CD8-positive, alpha-beta memory T cell (primary cell): ENCODE measurements around the gene TMEM184A. TPM values are rescaled to one million over a fixed set of nuclear protein-coding genes. Genes with fewer than 3 reads are reported as not detected.

Experiments
- CTCF ChIA-PET: fragments of 350-600 bp; sonication (Branson Sonifier 250); formaldehyde crosslinking; loops from one replicate; lab custom pipeline; 2021; ENCODE audit warnings: antibody characterized with exemption; lab: Charles Lee
- POLR2A ChIA-PET: fragments of 350-600 bp; sonication (Branson Sonifier 250); formaldehyde crosslinking; loops from one replicate; lab custom pipeline; 2021; ENCODE audit warnings: antibody characterized with exemption; lab: Charles Lee
- DNase-seq, 5 donors: peaks; one replicate each; pipeline versions ENCODE4 v3.0.0 to v3.0.0-alpha.2; 2020 to 2022; ENCODE audit warnings: mixed read lengths in 1 of 5
- H3K27ac ChIP-seq: one replicate; pipeline ENCODE4 v1.7.0; 2013; ENCODE audit warnings: low read depth, mild to moderate bottlenecking, low read length, moderate library complexity
- H3K27me3 ChIP-seq: 2 replicates; pipeline ENCODE4 v1.7.0; 2013; ENCODE audit warnings: low read length, mild to moderate bottlenecking; ENCODE audit not compliant: insufficient read depth, poor library complexity, severe bottlenecking
- H3K36me3 ChIP-seq: 2 replicates; pipeline ENCODE4 v1.7.0; 2013; ENCODE audit warnings: mild to moderate bottlenecking, low read length, moderate library complexity; ENCODE audit not compliant: insufficient read depth
- H3K4me1 ChIP-seq: 2 replicates; pipeline ENCODE4 v1.7.0; 2013; ENCODE audit warnings: mild to moderate bottlenecking, low read length, moderate library complexity; ENCODE audit not compliant: insufficient read depth
- H3K4me3 ChIP-seq: 2 replicates; pipeline ENCODE4 v1.7.0; 2013; ENCODE audit warnings: mild to moderate bottlenecking, low read length
- H3K9me3 ChIP-seq: 2 replicates; pipeline ENCODE4 v1.7.0; 2013; ENCODE audit warnings: mild to moderate bottlenecking, low read length
- H3K27ac Mint-ChIP-seq, 8 donors: one replicate each; pipeline ENCODE4 v1.8.0; 2020 to 2021; ENCODE audit warnings: mixed read lengths in 8 of 8, mild to moderate bottlenecking in 6 of 8, inconsistent platforms in 3 of 8, moderate library complexity in 3 of 8
- H3K27me3 Mint-ChIP-seq, 2 donors: one replicate each; pipeline ENCODE4 v1.8.0; 2020 to 2021; ENCODE audit warnings: mixed read lengths in 2 of 2, mild to moderate bottlenecking in 1 of 2, moderate library complexity in 1 of 2
- H3K36me3 Mint-ChIP-seq, 3 donors: one replicate each; pipeline ENCODE4 v1.8.0; 2020 to 2021; ENCODE audit warnings: mixed read lengths in 3 of 3, inconsistent platforms in 1 of 3, mild to moderate bottlenecking in 1 of 3
- H3K4me1 Mint-ChIP-seq, 3 donors: one replicate each; pipeline ENCODE4 v1.8.0; 2020 to 2021; ENCODE audit warnings: mixed read lengths in 3 of 3, inconsistent platforms in 1 of 3, mild to moderate bottlenecking in 1 of 3
- H3K4me3 Mint-ChIP-seq, 7 donors: one replicate each; pipeline ENCODE4 v1.8.0; 2020 to 2021; ENCODE audit warnings: mixed read lengths in 7 of 7, mild to moderate bottlenecking in 6 of 7, moderate library complexity in 4 of 7, inconsistent platforms in 2 of 7
- H3K9me3 Mint-ChIP-seq, 5 donors: one replicate each; pipeline ENCODE4 v1.8.0; 2020 to 2022; ENCODE audit warnings: mixed read lengths in 5 of 5, mild to moderate bottlenecking in 3 of 5, moderate library complexity in 2 of 5, inconsistent platforms in 1 of 5
- polyA plus RNA-seq: library from polyadenylated mRNA; unstranded; fragments of 300-500 nt; fragmentation: Illumina TruSeq; gene quantifications from one replicate; pipeline ENCODE4 v1.2.3, GENCODE V29; 2021
- total RNA-seq, 2 experiments: library from RNA; stranded (reverse); gene quantifications; one replicate each; pipeline ENCODE4 v1.2.3, GENCODE V29; 2021

TMEM184A gene
- total and polyA plus RNA-seq, 3 experiments from 2014 or later = not detected

GRCh38 chr7:1535701-1536454, 20.1 kb downstream of the TMEM184A start:
- Mint-ChIP-seq H3K4me3 (peak overlapping the region in 1 of 7 donors; percentile 50), H3K36me3 (peaks cover 0 to 39% (median 0%) of the 10 kb centered on the region in 3 donors), H3K27ac (peak overlapping the region in 2 of 8 donors; percentile 36), H3K27me3 (no peaks in the 10 kb centered on the region), H3K4me1 (peaks cover 26 to 39% (median 27%) of the 10 kb centered on the region in 3 donors), H3K9me3 (no peaks in the 10 kb centered on the region)
- Histone ChIP-seq H3K4me1 (peaks cover 29% of the 10 kb centered on the region), H3K27ac (no peak overlapping the region), H3K36me3 (no peaks in the 10 kb centered on the region), H3K4me3 (no peak overlapping the region), H3K27me3 (no peaks in the 10 kb centered on the region), H3K9me3 (no peaks in the 10 kb centered on the region)
- POLR2A ChIA-PET = interaction anchor here (0.7 kb wide), 1 partner anchor 700 kb away, joined by 3 read pairs; no protein-coding TSS in a partner anchor
- DNase-seq = no peak
- CTCF ChIA-PET = no interaction called here

GRCh38 chr7:1535100-1535458, 20.9 kb downstream of the TMEM184A start:
- POLR2A ChIA-PET = interaction anchor here (0.7 kb wide), 1 partner anchor 701 kb away, joined by 3 read pairs; no protein-coding TSS in a partner anchor
- Mint-ChIP-seq H3K9me3 (no peaks in the 10 kb centered on the region), H3K27ac (peak overlapping the region in 1 of 8 donors; percentile 99), H3K27me3 (no peaks in the 10 kb centered on the region), H3K4me3 (no peak overlapping the region), H3K36me3 (peaks cover 0 to 33% (median 0%) of the 10 kb centered on the region in 3 donors), H3K4me1 (peaks cover 26 to 42% (median 27%) of the 10 kb centered on the region in 3 donors)
- Histone ChIP-seq H3K27ac (no peak overlapping the region), H3K27me3 (no peaks in the 10 kb centered on the region), H3K4me3 (no peak overlapping the region), H3K36me3 (no peaks in the 10 kb centered on the region), H3K4me1 (peaks cover 32% of the 10 kb centered on the region), H3K9me3 (no peaks in the 10 kb centered on the region)
- DNase-seq = no peak
- CTCF ChIA-PET = interaction anchor here (1.3 kb wide), 1 partner anchor 10 kb away, joined by 3 read pairs; no protein-coding TSS in a partner anchor

GRCh38 chr7:1534330-1535099, 21.5 kb downstream of the TMEM184A start:
- ChIA-PET CTCF (interaction anchor here (1.3 kb wide), 1 partner anchor 11 kb away, joined by 3 read pairs; no protein-coding TSS in a partner anchor), POLR2A (interaction anchor here (0.5 kb wide), 1 partner anchor 37 kb away, joined by 4 read pairs; no protein-coding TSS in a partner anchor)
- Histone ChIP-seq H3K27me3 (no peaks in the 10 kb centered on the region), H3K4me1 (peaks cover 35% of the 10 kb centered on the region), H3K4me3 (no peak overlapping the region), H3K36me3 (no peaks in the 10 kb centered on the region), H3K27ac (no peak overlapping the region), H3K9me3 (no peaks in the 10 kb centered on the region)
- Mint-ChIP-seq H3K36me3 (peaks cover 0 to 28% (median 0%) of the 10 kb centered on the region in 3 donors), H3K27me3 (no peaks in the 10 kb centered on the region), H3K9me3 (no peaks in the 10 kb centered on the region), H3K4me1 (peaks cover 26 to 44% (median 27%) of the 10 kb centered on the region in 3 donors), H3K4me3 (peak overlapping the region in 2 of 7 donors; percentile 30 to 75), H3K27ac (peak overlapping the region in 5 of 8 donors; percentile 37 to 99 (median 78))
- DNase-seq = no peak

- no peaks in the 10 kb centered on the region for H3K9me3 Mint-ChIP-seq
- no peaks in the 10 kb centered on the region for H3K27me3 ChIP-seq
- DNase-seq = no peak
- no peaks in the 10 kb centered on the region for H3K9me3 ChIP-seq
- peaks cover 26 to 44% (median 27%) of the 10 kb centered on the region in 3 donors for H3K4me1 Mint-ChIP-seq
- H3K36me3 Mint-ChIP-seq = peaks cover 0 to 22% (median 0%) of the 10 kb centered on the region in 3 donors
- peak overlapping the region; percentile 25 to 93 (median 85) for H3K4me3 Mint-ChIP-seq
- H3K27ac ChIP-seq = no peak overlapping the region
- peak overlapping the region; percentile 4 to 99 (median 94) for H3K27ac Mint-ChIP-seq
- POLR2A ChIA-PET = interaction anchor here (0.5 kb wide), 1 partner anchor 38 kb away, joined by 4 read pairs; no protein-coding TSS in a partner anchor
- H3K4me3 ChIP-seq = no peak overlapping the region
- H3K36me3 ChIP-seq = no peaks in the 10 kb centered on the region
- no peaks in the 10 kb centered on the region for H3K27me3 Mint-ChIP-seq
- H3K4me1 ChIP-seq = peaks cover 35% of the 10 kb centered on the region
- CTCF ChIA-PET = interaction anchor here (1.3 kb wide), 1 partner anchor 11 kb away, joined by 3 read pairs; no protein-coding TSS in a partner anchor
Observed at GRCh38 chr7:1533547-1534329, 22.3 kb downstream of the TMEM184A start.

GRCh38 chr7:1533255-1533546, 22.8 kb downstream of the TMEM184A start:
- DNase-seq = no peak
- Histone ChIP-seq H3K4me1 (peaks cover 35% of the 10 kb centered on the region), H3K27me3 (no peaks in the 10 kb centered on the region), H3K4me3 (peak overlapping the region; percentile 75), H3K9me3 (no peaks in the 10 kb centered on the region), H3K36me3 (no peaks in the 10 kb centered on the region), H3K27ac (peak overlapping the region; percentile 75)
- Mint-ChIP-seq H3K4me1 (peaks cover 26 to 44% (median 27%) of the 10 kb centered on the region in 3 donors), H3K36me3 (peaks cover 0 to 22% (median 0%) of the 10 kb centered on the region in 3 donors), H3K4me3 (peak overlapping the region; percentile 27 to 93 (median 88)), H3K9me3 (no peaks in the 10 kb centered on the region), H3K27ac (peak overlapping the region; percentile 93 to 99 (median 97)), H3K27me3 (no peaks in the 10 kb centered on the region)
- POLR2A ChIA-PET = interaction anchor here (1.9 kb wide), 1 partner anchor 37 kb away, joined by 6 read pairs; the partner anchor contains the start of gene PSMG3
- CTCF ChIA-PET = interaction anchor here (0.6 kb wide), 1 partner anchor 23 kb away, joined by 4 read pairs; the partner anchor contains the start of gene TMEM184A

GRCh38 chr7:1532456-1533254, 23.4 kb downstream of the TMEM184A start:
- peak overlapping the region; percentile 85 to 95 (median 89) for H3K4me3 Mint-ChIP-seq
- Histone ChIP-seq H3K27me3 (no peaks in the 10 kb centered on the region), H3K4me1 (peaks cover 35% of the 10 kb centered on the region), H3K9me3 (no peaks in the 10 kb centered on the region), H3K27ac (peak overlapping the region; percentile 75), H3K36me3 (no peaks in the 10 kb centered on the region), H3K4me3 (peak overlapping the region; percentile 75)
- peak; percentile 37 to 70 (median 49) for DNase-seq
- H3K27me3 Mint-ChIP-seq = no peaks in the 10 kb centered on the region
- POLR2A ChIA-PET = interaction anchor here (0.7 to 1.9 kb wide), 2 partner anchors 38 to 115 kb away, joined by 3 to 6 read pairs; partner anchors contain the start of gene PSMG3
- H3K4me1 Mint-ChIP-seq = peaks cover 26 to 41% (median 27%) of the 10 kb centered on the region in 3 donors
- H3K27ac Mint-ChIP-seq = peak overlapping the region; percentile 93 to 99 (median 97)
- H3K36me3 Mint-ChIP-seq = peaks cover 0 to 20% (median 0%) of the 10 kb centered on the region in 3 donors
- H3K9me3 Mint-ChIP-seq = no peaks in the 10 kb centered on the region
- CTCF ChIA-PET = interaction anchor here (0.6 kb wide), 1 partner anchor 24 kb away, joined by 4 read pairs; the partner anchor contains the start of gene TMEM184A
